ENCODE measurements around the gene TRAPPC3L. TPM values are rescaled to one million over a fixed set of nuclear protein-coding genes. Genes with fewer than 3 reads are reported as not detected.

TRAPPC3L gene
- total RNA-seq, 1 donor, result not detected

DNA sequence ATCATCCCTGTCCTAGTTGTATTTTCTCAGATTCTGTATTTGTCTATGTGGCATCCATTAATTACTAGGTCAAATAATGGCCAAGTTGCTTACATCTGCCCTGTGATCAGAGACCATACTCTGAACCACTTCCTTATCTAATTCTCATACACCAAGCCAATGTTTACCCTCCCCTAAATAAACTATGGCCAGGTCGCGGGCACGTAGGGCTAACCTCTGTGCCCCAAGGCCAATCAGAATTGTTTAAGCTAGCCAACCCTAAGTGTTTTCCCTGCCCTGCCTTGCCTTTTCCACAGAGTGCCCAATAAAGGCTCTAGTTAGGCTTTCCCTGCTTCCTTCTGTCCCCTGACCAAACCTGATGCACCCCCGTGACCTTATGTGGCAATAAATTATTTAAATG, 5.3 kb upstream of the TRAPPC3L start:
- no peak overlapping the region for H3K4me3 ChIP-seq (ENCODE audit: low read depth, low read length)
- TF ChIP-seq CTCF (IDR thresholded peaks at IDR 0.05; ENCODE audit: insufficient read depth, low read depth, low read length), result no peak
- no peak for DNase-seq (ENCODE audit: low read depth)

DNA sequence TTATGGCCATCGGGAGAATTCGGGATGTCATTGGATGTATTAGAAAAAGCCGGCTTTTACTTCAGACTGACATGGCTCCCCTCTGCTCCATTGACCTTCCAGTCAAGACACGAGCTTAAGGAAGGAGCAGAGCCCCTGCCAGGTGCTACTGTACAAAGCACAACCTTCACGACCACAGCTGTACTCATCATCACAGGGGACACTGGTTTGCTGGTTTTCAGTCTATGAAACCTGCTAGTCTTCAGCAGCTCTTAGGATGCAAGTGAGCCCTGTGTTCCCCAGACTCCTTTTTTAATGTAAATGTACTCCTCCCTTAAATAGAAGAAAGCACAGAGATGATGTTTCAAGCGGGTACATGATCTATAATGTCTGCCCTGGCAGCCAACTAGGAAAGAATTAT, 1.9 kb upstream of the TRAPPC3L start:
- no peak for TF ChIP-seq CTCF (IDR thresholded peaks at IDR 0.05; ENCODE audit: insufficient read depth, low read depth, low read length)
- no peak overlapping the region for H3K4me3 ChIP-seq (ENCODE audit: low read depth, low read length)
- no peak for DNase-seq (ENCODE audit: low read depth)

GRCh38 chr6:116543149-116543548, 2.3 kb downstream of the TRAPPC3L start:
- no peak overlapping the region for H3K4me3 ChIP-seq (ENCODE audit: low read depth, low read length)
- DNase-seq (ENCODE audit: low read depth), result no peak
- TF ChIP-seq CTCF (IDR thresholded peaks at IDR 0.05; ENCODE audit: insufficient read depth, low read depth, low read length), result no peak

- H3K4me3 ChIP-seq (ENCODE audit: low read depth, low read length), result no peak overlapping the region
- TF ChIP-seq CTCF (IDR thresholded peaks at IDR 0.05; ENCODE audit: insufficient read depth, low read depth, low read length), result no peak
- no peak for DNase-seq (ENCODE audit: low read depth)
These were observed 3.1 kb downstream of the TRAPPC3L start for GRCh38 chr6:116542426-116542825.

DNA sequence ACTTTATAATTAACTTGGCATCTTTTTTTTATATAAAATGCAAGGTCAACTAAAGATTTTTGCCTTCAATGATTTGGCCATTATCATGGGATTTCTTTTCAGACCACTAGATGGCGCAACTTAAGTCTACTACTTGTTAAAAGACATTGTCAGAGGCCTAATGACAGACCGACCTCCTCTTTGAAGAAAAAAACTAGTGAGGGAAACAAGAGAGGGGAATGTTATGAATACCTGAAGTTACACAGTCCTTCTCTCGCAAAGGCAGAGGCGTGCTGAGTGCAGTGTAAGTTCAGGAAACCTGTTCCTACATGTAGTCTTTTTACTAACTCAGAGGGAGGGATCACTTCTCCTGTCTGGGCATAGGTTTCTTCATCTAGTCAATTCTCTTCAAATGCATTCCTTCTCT, 9.3 kb downstream of the TRAPPC3L start:
- no peak overlapping the region for H3K4me3 ChIP-seq (ENCODE audit: low read depth, low read length)
- peak; percentile 73 for DNase-seq (ENCODE audit: low read depth)
- TF ChIP-seq CTCF (IDR thresholded peaks at IDR 0.05; ENCODE audit: insufficient read depth, low read depth, low read length), result peak; percentile 71

- no peak overlapping the region for H3K4me3 ChIP-seq (ENCODE audit: low read depth, low read length)
- DNase-seq (ENCODE audit: low read depth), result no peak
- no peak for TF ChIP-seq CTCF (IDR thresholded peaks at IDR 0.05; ENCODE audit: insufficient read depth, low read depth, low read length)
These were observed 10.4 kb downstream of the TRAPPC3L start for GRCh38 chr6:116535109-116535508.

- no peak for DNase-seq (ENCODE audit: low read depth)
- H3K4me3 ChIP-seq (ENCODE audit: low read depth, low read length), result no peak overlapping the region
- TF ChIP-seq CTCF (IDR thresholded peaks at IDR 0.05; ENCODE audit: insufficient read depth, low read depth, low read length), result no peak
These were observed 12.1 kb downstream of the TRAPPC3L start for GRCh38 chr6:116533233-116533957.
